PFSK-1 (cell line): ENCODE measurements around the gene GNB1L.

Source experiments
- FOXP2 ChIP-seq: optimal IDR thresholded peaks from 2 replicates; pipeline ENCODE3; 2011; ENCODE audit warnings: borderline replicate concordance, control low read depth, inconsistent platforms; ENCODE audit not compliant: insufficient read depth; ENCODE audit errors: extremely low read length, extremely low read depth
- POLR2AphosphoS5 ChIP-seq: IDR thresholded peaks from 2 replicates; pipeline ENCODE4 v1.6.1; 2012; ENCODE audit warnings: low read depth, mild to moderate bottlenecking, control low read depth, low read length, moderate library complexity
- SIN3A ChIP-seq: IDR thresholded peaks from 2 replicates; pipeline ENCODE4 v1.6.1; 2012; ENCODE audit warnings: mild to moderate bottlenecking, low read length, moderate library complexity, borderline replicate concordance; ENCODE audit not compliant: insufficient read depth
- TAF1 ChIP-seq: IDR thresholded peaks from 2 replicates; pipeline ENCODE4 v1.6.1; 2012; ENCODE audit warnings: low read length, control low read depth, borderline replicate concordance; ENCODE audit not compliant: insufficient read depth
- TF ChIP-seq, protein P1 (sequence below), 2 experiments: IDR thresholded peaks; 2 replicates each; pipeline versions ENCODE4 v1.6.1 to v1.8.0; 2011 to 2012; ENCODE audit warnings: low read depth in 2 of 2, low read length in 2 of 2, control low read depth in 1 of 2, inconsistent platforms in 1 of 2, mild to moderate bottlenecking in 1 of 2, moderate library complexity in 1 of 2; ENCODE audit not compliant: insufficient read depth in 1 of 2

Gene GNB1L

DNA sequence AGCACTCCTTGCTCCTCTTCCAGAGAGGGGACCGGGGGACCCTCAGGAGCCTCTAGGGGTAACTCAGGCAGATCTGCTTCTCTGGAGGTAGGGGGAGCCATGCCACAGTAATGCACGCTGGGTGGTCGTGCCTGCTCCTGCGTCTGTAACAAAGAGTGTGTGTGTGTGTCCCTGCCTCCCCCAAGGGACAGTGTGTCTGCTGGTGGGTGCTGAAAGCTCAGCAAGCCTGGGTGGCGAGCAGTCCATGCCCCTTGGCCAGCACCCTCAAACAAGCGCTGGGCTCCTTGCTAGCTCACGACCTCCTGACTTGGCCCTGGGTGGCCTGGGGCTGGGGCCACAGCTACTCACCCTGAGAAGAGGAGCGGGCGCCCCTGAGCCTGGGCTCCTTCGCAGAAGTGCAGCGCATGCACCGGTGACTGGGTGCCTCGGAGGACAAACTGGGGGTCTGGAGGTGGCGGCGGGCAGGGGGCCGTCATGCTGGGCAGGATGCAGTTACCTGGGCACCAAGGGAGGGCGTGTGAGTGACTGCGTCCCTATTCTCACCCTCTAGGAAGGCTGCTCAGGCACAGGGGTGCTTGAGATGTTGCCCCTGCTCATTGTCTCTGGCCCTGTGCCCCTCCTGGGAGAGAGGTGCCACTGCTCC is 33.7 kb downstream of the GNB1L start:
- TF ChIP-seq FOXP2 (no peak), TAF1 (no peak), SIN3A (no peak), POLR2AphosphoS5 (no peak)
- TF ChIP-seq, protein P1, sequence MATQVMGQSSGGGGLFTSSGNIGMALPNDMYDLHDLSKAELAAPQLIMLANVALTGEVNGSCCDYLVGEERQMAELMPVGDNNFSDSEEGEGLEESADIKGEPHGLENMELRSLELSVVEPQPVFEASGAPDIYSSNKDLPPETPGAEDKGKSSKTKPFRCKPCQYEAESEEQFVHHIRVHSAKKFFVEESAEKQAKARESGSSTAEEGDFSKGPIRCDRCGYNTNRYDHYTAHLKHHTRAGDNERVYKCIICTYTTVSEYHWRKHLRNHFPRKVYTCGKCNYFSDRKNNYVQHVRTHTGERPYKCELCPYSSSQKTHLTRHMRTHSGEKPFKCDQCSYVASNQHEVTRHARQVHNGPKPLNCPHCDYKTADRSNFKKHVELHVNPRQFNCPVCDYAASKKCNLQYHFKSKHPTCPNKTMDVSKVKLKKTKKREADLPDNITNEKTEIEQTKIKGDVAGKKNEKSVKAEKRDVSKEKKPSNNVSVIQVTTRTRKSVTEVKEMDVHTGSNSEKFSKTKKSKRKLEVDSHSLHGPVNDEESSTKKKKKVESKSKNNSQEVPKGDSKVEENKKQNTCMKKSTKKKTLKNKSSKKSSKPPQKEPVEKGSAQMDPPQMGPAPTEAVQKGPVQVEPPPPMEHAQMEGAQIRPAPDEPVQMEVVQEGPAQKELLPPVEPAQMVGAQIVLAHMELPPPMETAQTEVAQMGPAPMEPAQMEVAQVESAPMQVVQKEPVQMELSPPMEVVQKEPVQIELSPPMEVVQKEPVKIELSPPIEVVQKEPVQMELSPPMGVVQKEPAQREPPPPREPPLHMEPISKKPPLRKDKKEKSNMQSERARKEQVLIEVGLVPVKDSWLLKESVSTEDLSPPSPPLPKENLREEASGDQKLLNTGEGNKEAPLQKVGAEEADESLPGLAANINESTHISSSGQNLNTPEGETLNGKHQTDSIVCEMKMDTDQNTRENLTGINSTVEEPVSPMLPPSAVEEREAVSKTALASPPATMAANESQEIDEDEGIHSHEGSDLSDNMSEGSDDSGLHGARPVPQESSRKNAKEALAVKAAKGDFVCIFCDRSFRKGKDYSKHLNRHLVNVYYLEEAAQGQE (IDR thresholded peaks at IDR 0.05; ENCODE audit: insufficient read depth in 1 of 2, low read depth in 2 of 2, low read length in 2 of 2): no peak

DNA sequence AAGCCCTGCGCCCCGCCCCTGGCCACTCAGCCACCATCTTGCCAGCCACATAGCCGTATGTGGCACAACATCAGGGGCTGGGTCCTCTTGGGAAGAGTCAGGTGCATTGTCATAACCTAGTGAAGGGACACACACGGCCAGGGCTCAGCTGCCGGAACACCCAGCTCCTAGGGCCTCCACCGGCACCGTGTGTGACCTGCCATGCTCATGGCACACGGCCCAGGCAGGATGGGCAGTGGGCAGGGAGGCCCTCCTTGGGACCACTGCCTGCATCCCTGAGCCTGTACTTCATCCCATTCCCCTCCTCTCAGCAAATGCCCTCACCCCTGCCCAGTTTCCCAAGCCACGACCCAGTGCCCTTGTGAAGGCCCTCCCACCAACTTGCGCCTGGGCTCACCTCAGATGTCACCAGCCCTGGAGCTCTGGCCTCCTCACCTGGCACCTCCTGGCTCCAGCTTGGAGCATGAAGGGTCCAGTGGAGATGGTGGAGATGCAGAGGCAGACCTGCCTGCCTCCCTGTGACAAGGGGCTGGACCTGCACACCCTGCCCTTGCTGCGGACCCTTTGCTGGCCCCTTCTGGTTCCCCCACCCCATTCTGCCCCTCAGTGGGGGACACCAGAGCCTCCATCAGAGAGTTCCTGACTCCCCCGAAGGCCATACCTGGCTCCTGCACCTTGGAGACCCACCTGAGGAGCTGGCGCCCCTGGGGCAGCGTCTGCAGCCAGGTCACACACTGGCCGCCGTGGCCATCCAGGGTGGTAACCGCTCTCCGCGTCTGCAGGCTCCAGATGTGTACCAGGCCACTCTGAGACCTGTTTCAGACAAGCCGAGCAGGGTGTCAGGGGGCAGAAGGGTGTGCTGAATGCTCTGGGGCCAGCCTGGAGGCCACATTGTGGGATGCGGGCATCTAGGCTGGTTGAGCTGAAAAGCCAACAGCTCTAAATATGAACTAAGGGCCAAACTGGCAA is 34.5 kb downstream of the GNB1L start:
- TF ChIP-seq SIN3A: no peak
- TF ChIP-seq TAF1: no peak
- TF ChIP-seq FOXP2: no peak
- no peak for TF ChIP-seq POLR2AphosphoS5
- TF ChIP-seq, protein P1 (IDR thresholded peaks at IDR 0.05; ENCODE audit: insufficient read depth in 1 of 2, low read depth in 2 of 2, low read length in 2 of 2): no peak

DNA sequence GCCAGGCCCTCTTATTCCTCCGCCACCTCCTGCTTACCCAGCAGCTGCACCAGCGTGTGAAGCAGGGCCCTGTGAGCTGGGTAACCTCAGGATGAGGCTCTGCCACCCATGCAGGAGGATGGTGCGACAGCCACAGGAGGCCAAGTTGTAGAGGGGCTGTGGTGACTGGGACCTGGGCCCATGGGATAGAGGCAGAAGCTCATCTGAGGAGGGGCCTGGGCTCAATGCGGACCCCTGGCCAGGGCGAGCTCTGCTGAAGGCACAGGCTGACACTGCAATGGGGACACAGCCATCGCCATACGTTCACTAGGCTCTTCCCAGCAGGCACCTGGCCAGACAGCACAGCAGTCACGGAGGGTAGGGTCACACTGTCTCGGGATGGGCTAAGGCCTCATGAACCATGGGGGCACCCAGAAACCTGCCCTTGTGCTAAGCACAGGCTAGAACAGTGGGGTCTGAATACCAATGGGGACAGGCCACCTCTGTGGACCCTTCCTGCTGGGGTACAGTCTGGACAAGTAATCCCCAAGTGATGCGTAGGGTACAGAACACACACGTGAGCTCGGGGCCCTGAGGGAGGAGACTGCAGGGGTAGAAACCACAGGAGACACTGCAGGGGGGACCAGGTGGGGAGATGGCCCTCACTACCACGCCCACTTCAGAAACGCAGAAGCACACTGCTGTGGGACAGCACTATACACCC is 35.3 kb downstream of the GNB1L start:
- TF ChIP-seq FOXP2: no peak
- TF ChIP-seq POLR2AphosphoS5: no peak
- TF ChIP-seq TAF1: no peak
- TF ChIP-seq, protein P1 (IDR thresholded peaks at IDR 0.05; ENCODE audit: insufficient read depth in 1 of 2, low read depth in 2 of 2, low read length in 2 of 2): no peak
- no peak for TF ChIP-seq SIN3A

DNA sequence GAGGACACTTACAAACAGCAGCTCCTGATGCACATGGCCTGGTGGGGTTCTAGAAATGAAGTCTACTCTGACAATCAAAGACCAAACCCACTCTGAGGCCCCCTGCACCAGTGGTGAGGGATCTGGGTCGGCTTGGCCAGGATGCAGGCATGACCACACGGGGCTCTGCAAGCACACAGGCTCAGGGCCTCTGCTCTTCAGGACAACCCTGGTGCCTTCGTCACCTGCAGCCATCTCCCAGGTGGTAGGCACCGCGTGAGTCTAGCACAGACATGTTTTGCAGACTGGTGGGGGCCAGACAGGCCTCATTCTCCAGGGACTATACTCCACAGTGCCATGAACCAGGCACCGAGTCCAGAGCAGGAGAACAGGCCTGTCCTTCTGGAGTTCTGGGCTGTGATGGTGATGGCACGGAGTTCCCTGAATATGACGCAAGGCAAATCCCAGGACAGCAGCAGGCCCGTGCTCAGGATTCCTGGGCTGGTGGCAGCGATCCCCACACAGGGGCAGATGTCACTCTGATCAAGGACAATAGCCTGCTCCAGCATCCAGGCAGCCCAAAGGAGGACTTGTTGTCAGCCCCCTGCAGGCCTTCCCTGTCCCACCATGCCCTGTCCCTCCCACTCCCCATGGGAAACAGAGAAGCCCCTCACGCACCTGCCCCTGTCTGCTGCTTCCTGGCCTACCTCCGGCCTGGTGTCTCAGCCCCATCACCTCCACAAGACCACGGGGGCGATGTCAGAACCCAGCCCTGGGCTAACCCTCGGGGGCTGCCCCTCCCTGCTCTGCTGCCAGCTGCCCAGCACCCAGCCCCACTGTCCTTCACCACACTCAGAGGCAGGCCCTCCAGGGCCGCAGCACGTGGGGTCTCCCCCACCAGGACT is 36.1 kb downstream of the GNB1L start:
- TF ChIP-seq, protein P1 (IDR thresholded peaks at IDR 0.05; ENCODE audit: insufficient read depth in 1 of 2, low read depth in 2 of 2, low read length in 2 of 2): no peak
- TF ChIP-seq SIN3A (no peak), POLR2AphosphoS5 (no peak), TAF1 (no peak), FOXP2 (no peak)
